HS-5 (cell line): Measurements from ENCODE around the gene EP400.

Experiments used
- DNase-seq: peaks from one replicate; pipeline ENCODE4 v3.0.0-alpha.2; 2012; ENCODE audit warnings: low read depth

EP400 gene

GRCh38 chr12:131949431-131950181, at the start of gene EP400:
TSS of gene EP400 (plus strand) at chr12:131949942. CDS start at chr12:131960620, 10,678 bp downstream.
- peak; percentile 55 for DNase-seq

GRCh38 chr12:131900397-131900796, 49.3 kb upstream of the EP400 start:
- DNase-seq, result no peak

GRCh38 chr12:131901431-131902331, 48.1 kb upstream of the EP400 start:
- DNase-seq, result no peak

- no peak for DNase-seq
Observed at GRCh38 chr12:131902332-131903241, 47.2 kb upstream of the EP400 start.

GRCh38 chr12:131903270-131904255, 46.2 kb upstream of the EP400 start:
- no peak for DNase-seq

- DNase-seq, result no peak
Observed at GRCh38 chr12:131904346-131904745, 45.4 kb upstream of the EP400 start.

- DNase-seq, result no peak
Observed at GRCh38 chr12:131905081-131905629, 44.6 kb upstream of the EP400 start.

GRCh38 chr12:131905630-131906091, 44.1 kb upstream of the EP400 start:
- no peak for DNase-seq

GRCh38 chr12:131907379-131908091, 42.2 kb upstream of the EP400 start:
- DNase-seq, result no peak

GRCh38 chr12:131908092-131909080, 41.4 kb upstream of the EP400 start:
- no peak for DNase-seq

- DNase-seq, result no peak
Observed at GRCh38 chr12:131909081-131909751, 40.5 kb upstream of the EP400 start.

GRCh38 chr12:131909752-131910219, 40.0 kb upstream of the EP400 start:
- DNase-seq, result no peak

- no peak for DNase-seq
Observed at GRCh38 chr12:131910302-131911027, 39.3 kb upstream of the EP400 start.

- DNase-seq, result no peak
Observed at GRCh38 chr12:131911028-131911650, 38.6 kb upstream of the EP400 start.

GRCh38 chr12:131911851-131912477, 37.8 kb upstream of the EP400 start:
- DNase-seq, result no peak
